ENCODE measurements around the gene PCED1B.

PCED1B gene

DNA sequence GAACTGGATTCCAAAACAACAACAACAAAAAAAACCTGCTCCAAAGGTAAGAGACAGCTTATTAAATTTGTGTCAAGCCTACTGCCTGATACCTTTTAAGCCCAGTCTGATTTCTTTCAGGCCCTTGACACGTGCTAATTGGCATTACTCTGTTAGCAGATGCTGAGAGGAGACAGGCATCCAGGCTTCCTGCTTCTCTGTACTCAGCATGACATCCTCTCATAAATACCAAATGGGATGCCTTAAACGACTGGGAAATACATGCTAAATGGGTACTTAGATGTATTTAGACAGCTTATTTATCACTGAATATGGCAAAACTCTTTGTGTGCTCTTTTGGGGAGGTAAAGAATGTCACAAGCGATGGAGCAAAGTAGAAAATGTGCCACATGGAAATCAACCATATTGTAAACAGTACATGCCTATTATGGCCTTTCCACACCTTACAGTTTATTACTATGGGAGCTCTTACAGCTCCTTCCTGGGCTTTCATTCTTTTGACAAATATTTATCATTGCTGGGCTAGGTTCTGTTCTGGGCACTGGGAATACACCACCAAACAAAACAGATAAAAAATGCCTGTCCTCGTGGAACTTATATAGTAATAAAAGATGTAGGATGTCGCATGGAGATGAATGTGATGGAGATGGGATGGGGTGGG lies 11.5 kb upstream of the PCED1B start:
- DNase-seq (ENCODE audit: low read depth in 2 of 2): no peak

DNA sequence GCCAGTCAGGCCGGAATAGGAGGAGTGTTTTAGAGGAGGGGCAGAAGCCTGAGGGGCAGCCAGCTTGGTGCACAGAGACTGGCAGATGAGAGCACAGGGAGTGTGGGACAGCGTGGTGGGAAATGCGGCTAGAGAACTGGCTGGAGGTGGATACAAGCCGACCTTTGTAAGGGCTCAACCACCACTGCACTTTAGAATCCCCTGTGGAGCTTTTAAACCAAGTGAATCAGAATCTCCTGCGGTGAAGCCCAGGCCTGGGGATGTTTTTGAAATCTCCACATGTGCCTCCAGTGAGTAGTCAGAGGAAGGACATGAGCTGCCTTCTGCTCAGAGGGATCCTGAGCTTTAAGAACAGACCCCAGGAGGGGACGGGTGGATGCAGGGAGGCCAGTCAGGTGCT lies 10.9 kb upstream of the PCED1B start:
- DNase-seq (ENCODE audit: low read depth in 2 of 2): no peak

DNA sequence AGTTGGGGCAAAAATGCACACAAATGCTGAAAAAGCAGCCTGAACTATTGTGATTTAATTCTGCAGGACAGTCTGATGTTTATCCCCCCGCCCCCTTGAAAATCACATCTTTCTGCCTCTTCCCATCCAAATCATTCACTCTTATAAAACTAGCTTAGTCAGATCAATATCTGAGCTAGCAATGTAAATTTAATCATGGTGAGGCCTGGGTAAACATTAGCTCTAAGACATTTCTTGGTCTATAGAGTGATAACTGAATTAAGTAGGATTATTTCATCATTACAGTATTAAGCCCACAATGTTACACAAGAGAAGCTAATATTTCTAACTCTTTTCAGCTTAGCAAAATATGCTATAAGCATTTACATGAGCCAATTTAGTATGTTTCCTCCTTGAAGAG lies 9.1 kb upstream of the PCED1B start:
- DNase-seq (ENCODE audit: low read depth in 2 of 2): no peak

DNA sequence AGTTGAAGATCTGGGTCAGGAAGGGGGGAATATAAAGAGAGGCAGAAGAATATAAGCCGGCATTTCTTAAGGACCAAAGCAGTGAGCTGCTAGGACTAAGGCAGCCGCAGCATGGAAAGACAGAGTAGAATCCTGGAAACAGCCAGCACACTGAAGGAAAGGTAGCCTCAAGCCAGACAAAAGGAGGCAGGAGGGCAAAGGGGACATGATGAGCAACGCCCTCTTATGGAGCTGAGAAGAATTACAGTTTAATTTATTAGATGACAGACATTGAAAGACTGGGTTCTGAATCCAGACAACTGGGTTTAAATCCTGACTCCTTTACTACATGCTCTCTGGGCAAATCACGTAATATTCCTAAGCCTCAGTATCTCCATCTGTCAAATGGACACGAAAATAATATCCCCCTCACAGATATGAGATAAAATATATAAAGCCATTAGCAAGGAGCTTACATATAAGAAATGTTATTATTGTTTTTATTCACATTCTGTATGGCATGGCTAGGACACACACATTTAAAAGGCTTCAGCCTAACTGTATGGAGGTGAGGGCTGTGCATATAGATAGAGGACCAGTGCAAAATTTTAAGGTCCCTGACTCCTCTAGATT lies 8.1 kb upstream of the PCED1B start:
- DNase-seq (ENCODE audit: low read depth in 2 of 2): no peak

DNA sequence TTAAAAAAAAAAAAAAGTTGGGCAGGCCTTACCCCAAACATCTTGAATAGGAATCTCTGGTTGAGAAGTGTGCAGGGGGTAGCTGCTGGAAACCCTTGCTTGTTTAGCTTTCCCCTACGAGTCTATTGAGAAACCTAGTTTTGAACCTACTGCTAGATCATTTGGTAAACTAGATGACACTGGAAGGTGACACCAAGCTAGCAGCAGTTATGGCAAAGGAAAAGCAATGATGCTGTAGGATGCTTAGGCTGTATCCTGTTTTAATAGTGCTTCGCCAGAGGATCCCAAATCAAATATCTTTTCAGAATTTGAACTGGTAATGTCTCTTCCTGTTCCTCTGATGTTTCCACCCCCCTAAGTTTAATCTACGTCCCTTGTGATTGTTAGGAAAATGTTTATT lies 5.5 kb upstream of the PCED1B start:
- no peak for DNase-seq (ENCODE audit: low read depth in 2 of 2)

DNA sequence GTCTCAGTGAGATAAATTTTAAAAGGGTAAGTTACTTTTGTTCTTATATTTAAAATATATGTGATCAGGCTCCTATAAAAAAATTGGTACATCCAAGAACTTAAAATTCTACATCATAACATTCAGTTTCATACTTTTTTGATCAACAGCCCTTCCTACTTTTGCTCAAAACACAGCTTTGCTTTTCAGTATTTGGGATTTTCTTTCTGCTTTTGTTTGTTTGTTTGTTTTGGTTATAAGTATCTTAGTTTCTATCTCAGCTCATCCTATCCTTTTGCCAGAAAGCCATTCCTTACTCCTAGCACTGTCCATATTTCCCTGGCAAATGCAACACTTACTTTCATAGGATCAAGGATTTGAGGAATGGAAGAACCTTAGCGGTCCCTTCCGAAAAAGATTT lies 4.7 kb upstream of the PCED1B start:
- DNase-seq (ENCODE audit: low read depth in 2 of 2): no peak

DNA sequence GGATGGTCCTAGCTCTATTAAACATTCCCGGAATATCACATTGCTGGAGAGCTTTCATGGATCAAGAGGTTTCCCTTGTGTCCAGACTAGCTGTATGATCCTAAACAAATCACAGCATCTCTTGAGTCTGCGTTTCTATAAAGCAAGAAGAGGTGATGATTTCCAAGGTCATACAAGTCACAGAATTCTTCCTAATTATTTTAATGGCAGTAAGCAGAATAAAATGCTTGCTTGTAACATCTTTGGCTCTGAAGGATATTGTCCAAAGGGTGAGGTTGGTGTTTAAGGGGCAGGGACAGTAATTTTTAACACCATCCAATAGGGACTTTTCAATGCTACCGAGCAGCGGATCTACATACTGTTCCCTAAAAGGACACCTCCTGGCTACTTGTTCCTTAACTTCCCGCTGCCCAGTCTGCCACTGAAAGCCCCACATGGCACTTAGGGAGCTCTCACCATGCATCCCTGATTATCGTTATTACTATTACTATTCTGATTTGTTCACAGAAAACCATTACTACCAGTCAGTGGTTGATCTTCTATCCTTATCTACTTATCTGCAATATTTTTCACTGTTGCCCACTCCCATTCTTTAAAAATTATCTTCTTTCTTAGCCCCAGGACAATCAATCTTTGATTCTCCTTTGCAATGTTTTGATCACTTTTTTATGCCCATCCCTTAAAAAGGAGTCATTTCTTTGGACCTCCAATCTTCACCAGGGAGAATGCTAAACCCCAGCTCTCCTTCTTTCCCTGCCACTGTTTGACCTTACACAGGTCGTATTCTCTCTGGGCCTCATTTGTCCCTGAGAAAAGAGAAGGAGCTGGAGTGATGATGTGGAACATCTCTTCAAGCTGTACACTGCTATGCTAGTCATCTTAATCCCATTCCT lies 4.0 kb upstream of the PCED1B start:
- DNase-seq (ENCODE audit: low read depth in 2 of 2): no peak

DNA sequence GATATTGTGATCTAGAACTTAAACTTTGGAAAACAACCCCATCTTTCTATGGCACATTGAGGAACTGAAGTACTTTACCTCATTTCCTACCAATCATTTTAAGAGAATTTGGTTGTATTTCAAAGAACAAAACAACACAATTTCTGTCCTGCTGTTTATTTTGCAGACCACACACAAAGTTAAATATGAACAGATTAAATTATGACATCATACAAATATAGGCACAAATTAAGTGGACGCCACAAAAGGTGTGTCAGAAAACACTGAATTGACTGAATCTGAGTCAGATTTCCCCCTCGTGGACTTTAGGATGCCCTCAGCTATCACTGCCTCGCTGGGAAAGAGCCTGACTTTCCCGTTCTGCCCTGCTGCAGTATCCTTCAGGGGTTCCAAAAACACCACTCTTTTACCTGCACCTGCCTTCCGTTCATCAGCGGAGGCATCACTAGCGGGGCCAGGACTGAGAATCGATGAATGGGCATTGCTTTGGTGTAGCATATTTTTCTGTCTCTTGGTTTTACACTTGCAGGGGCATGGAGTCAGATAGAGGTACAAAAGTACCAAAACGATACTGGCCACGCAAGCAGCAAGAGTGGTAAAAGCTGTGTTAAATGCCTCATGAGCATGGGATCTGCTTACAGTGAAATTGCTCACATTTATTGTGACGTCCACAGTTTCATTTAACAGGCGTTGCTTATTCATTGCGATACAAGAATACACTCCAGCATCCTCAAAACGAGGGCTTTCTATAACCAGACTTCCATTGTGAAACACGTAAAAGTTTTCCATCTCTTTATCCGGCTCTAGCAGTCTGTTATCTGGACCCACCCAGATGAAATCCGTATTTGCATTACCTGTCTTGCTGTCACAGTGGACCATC lies 2.0 kb upstream of the PCED1B start:
- DNase-seq (ENCODE audit: low read depth in 2 of 2): no peak

DNA sequence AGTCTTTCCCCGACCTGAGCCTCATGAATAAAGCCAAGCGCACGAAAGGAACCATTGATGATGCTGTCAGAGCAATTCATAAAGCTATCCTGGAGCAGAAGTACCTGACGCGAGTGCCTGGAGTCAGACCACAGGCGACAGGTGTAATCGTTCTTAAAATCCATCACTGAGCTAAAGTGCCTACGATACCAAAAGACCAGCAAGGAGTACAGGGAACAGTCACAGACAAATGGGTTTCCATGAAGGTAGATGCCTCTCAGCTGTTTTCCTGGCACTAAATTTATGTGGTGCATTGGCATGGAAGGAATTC lies 1.4 kb upstream of the PCED1B start:
- DNase-seq (ENCODE audit: low read depth in 2 of 2): no peak

DNA sequence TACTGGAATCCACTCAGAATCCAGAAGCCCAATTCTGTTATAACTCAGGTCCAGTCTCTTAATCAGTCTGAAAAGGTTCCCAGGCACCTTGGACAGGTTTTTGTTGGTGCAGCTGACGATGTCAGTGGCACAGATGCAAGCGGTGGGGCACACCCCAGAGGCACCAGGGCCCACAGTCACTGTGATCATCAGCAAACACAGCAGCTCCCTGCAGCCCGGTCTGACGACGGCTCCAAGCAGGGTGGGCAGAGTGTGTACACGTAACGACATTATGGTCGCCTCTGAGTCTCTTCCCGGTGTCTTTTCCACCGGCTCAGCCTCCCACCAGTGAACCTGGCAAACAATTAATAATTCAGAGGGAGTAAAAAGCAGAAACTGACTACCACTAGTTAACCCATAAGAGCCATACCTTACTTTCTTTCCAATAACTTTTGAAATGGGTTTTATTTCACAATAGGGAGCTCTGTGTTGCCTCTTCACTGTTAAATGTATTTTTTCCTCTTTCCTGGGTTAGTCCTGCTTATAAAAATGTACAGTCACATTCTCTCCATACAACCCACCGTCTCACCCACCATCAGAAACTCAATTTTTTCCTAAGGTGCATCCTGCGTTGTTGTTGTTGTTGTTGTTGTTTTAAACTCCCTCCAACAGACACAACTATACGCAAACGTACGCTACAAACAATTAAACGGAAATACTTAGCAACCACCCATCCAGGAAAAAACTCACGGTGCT lies 521 bp upstream of the PCED1B start:
- peak; percentile 17 to 31 for DNase-seq (ENCODE audit: low read depth in 2 of 2)

DNA sequence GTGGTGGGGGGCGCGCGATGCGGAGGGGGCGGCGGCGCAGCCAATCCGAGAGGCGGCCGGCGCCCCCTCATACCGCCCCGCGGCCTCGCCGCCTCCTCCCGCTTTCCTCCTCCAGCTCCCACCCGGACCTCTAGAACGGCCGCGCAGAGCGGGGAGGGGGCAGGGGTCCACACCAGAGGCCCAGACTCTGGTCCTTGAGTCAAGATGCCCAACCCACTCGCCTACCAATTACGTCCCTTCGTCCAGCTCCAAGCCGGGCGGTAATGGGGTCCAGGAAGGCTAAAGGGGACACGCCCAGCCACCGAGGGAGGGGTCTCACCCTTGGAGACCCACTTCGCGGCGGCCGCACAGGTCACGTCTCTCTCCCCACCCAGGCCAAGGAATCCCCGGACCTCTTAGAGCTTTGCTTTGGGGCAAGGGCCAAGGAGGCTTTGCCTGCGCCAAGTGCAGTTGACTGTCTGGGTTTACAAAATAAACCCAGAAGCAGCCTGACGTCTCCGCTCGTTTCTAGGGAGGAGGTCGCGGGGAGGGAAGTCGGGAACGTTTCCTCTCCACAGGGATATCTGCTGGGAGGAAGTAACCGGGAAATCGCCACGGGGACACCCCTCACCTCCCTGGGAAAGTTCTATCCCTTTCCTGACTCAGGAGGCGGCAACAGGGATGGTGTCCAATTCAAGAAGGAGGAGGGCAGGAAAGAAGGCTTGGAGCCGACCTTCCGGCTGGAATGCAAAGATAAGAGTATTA lies 732 bp downstream of the PCED1B start:
- DNase-seq (ENCODE audit: low read depth in 2 of 2): peak; percentile 6 to 8

DNA sequence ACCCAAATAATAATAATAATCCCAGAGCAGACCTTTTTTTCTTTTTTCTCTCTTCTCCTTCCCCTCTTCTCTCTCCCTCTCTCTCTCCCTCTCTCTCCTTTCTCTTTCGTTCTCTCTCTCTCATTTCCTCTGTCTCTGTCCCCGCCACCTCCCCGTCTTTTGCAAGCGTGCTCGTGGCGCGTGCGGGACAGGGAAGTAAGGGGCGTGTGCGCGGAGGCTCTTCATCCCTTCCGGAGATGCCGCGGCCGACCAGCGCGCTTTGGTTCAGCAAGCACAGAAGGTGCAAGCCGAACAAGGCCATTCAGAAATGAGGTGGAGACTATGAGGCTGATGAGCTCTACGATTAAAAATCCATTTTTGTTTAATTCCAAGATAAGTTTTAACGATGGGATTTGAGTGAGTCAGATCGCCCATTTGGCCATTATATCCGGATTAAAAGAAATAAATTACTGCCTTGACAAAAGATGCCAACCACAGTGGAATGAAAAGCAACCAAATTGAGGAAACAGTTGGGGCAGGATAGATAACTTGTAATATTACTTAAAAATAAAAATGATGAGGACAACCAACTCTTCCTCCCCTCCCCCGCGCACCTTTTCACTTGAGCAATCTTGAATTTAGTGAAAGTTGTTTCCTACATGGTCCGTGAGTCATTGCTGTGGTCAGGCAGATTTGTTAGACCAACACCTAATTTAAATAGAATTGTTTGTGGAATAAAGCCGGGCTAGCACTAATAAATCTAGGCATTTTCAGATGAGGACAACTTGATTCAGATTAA lies 1.5 kb downstream of the PCED1B start:
- peak; percentile 18 to 26 for DNase-seq (ENCODE audit: low read depth in 2 of 2)

DNA sequence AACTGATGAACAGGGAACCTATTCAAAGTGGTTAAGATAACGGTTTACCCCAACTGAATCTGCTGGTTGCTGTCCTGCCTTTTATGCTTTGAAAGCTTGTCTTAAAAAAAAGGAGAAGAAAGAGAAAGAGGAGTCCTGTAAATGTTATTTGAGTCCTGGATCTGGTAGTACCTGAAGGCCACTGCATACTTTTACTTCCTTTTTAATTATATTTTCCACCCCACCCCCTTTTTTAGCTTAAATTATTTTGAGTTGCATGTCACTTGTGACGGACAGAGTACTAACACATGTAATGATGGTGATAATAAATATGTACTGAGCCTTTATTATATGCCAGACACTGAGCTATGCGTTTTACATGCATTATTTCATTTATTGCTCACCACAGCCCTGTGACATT lies 2.9 kb downstream of the PCED1B start:
- no peak for DNase-seq (ENCODE audit: low read depth in 2 of 2)

DNA sequence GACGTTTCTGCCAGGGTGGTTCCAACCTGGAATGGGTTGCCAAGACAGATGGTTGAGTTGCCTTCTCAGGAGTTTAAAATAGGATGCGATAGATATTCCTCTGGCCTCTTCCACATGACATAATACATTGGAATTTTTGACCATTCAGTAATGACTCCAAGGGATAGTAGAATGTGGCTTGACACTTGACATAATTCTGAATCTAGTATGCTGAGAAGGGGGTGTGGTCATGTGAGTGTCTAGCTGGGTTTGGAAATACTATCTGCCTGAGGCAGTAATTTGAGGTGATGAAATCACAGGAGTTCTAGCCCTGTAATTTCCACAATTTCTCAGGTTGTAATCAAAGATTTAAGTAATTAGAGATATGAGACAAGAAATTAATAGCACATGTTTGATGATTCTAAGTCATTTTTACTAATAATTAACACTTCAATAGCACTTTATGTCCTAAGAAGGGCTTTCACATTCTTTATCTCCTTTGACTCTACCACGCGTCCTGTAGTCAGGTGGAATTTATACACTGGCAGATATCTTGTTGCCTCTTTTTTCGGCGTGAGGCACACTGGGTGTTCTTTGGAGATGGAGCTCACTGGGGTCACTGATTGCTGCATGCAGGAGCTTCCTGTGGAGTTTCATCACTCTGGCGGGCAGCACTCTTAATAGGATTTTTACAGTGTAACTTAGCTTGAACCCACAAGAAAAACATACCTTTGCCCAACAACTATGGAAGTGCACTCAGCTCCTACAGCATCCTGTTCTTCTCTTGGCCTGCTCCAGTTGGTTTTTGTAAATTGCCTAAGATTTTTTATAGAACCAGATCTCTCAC lies 3.6 kb downstream of the PCED1B start:
- no peak for DNase-seq (ENCODE audit: low read depth in 2 of 2)

DNA sequence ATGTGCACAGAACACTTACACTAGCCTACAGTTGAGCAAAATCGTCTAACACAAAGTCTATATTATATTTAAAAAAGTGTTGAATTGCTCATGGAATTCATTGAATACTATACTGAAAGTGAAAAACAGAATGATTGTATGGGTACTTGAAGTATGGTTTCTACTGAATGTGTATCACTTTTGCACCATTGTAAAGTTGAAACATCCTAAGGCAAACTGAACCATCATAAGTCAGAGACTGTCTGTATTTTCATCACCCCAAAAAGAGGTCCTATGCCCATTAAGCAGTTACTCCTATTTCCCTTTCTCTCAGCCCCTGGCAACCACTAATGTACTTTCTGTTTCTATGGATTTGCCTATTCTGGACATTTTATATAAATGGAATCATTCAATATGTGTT lies 4.8 kb downstream of the PCED1B start:
- DNase-seq (ENCODE audit: low read depth in 2 of 2): no peak

DNA sequence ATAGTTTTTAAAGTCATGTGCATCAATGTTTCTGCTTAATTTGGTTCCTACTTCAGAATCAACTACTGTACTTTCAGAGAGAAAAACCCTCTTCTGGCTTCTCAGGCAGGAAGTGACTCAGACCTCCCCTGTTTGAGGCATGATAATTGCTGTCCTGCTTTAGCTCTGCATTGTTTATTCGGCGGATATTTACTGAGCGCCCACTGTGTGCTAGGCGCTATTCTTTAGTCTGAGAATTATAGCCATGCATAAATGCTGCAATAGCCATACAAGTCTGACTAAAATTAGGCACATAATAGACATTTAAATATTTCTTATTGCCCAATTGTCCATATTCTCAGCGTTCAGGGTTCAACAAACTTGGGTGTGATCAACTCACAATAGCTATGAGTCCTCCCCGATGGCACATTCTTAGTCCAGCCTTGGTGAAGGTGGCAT lies 6.4 kb downstream of the PCED1B start:
- peak; percentile 10 to 44 for DNase-seq (ENCODE audit: low read depth in 2 of 2)

DNA sequence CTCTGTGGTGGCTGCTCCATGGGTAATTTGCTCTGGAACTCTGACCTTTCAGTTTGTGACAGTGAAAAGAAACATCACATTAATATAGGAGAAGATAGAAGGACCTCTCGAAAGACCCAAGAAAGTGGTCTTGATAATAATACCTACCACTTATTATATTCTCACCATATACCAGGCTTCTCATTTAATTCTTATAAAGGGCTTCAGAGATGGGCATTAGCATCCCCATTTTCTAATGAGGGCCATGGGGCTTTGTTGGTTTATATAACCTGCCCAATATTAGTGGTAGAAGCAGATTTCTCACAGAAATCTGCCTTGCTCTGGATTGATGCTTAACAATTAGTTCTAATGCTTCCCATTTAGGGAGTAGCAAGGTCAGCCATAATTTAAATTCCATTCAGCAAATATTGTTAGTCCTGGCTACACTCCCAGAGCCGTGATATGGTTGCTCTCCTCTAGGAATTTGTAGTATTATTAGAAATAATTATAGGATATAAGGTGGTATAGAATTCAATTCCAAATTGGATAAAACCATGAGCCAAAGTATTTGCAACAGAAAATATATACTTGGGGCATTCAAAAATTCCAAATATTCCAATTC lies 7.8 kb downstream of the PCED1B start:
- no peak for DNase-seq (ENCODE audit: low read depth in 2 of 2)
